ENCODE data around the gene SGSH.
"Not testable (repeated sequence)": the region's sequence is repeated elsewhere in the genome, so short reads cannot be mapped to it uniquely, and the experiment has no call there.

The SGSH gene
- total RNA-seq: 67.9 to 76.5 reads per million in 2 donors

DNA sequence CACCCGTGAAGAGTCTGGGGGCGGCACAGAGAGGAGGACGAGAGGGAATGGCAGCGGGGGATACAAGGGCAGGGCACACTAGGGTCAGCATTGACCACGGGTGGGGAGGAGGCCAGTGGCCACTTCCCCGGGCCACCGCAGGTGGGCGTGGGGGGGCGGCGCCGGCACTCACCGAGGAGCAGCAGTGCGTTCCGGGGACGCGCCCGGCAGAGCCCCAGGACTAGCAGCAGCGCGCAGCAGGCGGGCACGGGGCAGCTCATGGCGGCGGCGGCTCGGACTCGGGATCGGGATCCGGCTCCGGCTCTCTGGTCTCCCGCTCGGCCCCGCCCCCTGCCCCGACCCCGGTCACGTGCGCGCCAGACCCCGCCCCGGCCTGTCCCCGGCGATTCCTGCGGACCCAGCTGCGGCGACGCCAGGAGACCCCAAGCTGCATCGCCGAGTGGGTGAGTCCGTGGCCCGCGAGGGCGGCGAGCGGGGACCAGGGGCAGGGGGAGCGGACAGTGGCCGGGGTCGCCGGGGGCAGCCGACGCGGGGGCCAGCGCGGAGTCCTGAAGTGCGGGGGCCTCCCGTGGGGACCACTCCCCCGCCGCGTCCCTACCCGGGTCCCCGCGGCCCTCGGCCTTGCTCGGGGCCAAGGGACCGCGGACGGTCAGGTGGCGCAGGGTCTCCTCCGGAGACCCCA lies at the start of gene SGSH, which contains the start of gene SLC26A11:
SGSH (minus strand) TSS at position 280 of the 682 bp plus-strand sequence; CDS start at position 260, 20 bp downstream.
SLC26A11 (plus strand) TSS at position 374 of the 682 bp plus-strand sequence. CDS start 1,134 bp downstream, outside the sequence.
- peak; percentile 53 for DNase-seq

DNA sequence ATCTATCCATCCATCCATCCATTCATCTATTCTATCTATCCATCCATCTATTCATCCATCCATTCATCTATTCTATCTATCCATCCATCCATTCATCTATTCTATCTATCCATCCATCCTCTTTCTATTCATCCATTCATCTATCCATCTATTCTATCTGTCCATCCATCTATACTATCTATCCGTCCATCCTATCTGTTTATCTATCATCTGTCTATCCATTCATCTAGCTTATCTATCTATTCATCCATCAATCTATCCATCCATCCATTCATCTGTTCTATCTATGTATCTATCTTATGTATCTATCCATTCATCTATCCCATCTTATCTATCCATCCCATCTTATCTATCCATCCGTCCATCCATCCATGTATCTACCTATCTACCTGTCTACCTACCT lies 49.3 kb upstream of the SGSH start:
- no peak for DNase-seq

DNA sequence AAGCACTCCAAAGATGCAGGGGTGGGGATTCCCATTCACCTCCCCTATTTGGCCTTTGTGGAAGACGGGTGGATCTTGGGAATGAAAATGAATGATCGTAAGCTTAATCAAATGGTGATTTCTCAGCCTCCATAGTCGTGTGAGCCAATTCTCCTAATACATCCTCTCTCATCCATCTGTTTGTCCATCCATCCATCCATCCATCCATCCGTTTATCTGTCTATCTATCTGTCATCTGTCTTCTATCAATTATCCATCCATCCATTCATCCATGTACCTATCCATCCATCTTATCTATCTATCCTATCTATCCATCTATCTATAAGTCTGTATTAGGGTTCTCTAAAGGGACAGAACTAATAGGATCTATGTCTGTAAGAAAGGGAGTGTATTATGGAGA lies 48.3 kb upstream of the SGSH start:
- no peak for DNase-seq

DNA sequence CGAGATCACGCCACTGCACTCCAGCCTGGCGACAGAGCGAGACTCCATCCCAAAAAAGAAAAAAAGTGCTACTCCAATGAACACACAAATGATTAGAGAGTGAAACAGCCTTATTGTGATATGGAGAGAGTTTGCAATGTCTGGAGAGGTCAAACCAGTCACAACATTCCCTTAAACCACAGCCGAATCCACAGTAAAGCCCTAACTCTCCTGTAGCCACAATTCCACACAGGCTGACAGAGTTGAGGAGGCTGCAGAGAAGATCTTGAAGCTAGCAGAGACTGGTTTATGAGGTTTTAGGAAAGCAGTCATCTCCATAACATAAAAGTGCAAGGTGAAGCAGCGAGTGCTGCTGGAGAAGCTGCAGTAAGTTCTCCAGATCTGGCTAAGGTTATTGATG lies 47.3 kb upstream of the SGSH start:
- no peak for DNase-seq

DNA sequence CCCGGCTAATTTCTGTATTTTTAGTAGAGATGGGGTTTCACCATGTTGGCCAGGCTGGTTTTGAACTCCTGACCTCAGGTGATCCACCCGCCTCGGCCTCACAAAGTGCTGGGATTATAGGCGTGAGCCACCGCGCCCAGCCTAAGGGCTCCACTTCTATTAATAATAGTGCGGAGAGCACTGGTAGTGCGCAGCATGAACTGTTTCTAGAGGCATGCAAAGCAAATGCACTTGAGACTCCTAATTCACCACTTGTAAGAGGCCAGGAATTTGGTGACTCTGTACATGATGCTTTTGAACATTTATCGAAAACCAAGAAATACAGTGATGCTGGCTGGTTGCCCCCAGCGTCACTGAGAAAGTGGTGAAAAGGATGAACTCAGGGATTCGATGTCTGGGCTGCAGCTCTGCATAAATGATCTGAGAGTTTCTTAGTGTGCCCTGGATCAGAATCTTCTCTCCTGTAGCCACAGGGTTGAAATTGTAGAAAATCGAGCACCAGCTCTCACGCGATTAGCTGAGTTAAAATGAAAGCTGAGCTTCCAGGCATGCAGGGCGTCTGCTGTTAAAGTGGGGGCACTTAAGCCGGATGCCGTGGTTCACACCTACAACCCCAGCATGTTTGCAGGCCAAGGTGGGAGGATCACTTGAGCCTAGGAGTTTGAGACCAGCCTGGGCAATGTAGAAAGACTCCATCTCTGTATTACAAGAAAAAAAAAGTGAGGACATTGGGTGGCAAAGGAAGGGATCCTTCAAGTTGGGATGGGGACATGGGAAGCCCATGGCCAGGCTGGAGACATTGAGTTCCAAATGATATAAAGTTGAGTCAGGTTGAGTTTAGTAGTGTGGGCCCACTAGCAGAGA lies 45.3 kb upstream of the SGSH start:
- peak; percentile 47 for DNase-seq

GRCh38 chr17:80264205-80265075 lies 44.3 kb upstream of the SGSH start:
- DNase-seq: no peak

GRCh38 chr17:80263253-80264204 lies 43.4 kb upstream of the SGSH start:
- DNase-seq: peak; percentile 73

DNA sequence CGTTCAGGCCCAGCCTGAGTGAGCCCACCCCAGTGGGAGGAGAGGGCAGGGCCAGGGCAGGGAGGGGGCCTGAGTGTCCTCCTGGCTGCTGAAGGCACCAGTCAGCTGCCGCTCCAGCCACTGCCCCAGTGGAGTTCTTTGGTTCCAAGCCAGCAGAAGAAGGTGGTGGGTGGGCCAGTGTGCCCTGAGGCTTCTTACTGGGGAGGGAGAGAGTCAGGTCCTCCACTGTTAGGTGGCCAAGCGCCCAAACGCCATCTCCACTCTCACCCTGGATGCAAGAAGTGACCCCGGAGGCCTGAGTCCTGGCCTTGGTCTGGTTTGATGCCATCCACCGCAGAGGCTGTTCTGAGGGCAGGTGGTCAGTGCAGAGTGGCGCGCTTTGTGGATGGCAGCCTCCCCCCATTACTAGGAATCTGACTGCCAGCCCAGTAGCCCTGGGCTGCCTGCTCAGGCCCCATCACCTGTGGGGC lies 42.7 kb upstream of the SGSH start:
- DNase-seq: no peak

DNA sequence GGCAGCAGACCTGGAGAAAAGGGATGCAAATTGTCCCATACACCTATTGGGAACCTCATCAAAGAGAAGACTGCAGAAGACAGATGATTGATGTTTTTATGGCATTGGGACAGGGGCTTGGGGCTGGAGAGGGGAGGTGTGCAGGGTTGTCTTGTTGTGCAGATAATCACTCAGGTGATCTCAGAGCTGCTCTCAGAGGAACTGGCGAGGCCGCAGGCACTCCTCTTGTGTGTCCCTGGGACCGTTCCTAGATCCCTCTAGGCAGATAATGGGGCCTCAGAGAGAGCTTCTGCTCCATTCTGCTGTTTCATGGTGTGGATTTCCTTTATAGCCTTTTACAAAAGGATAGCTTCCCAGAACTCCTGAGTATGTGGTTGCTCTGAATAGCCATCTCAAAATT lies 42.2 kb upstream of the SGSH start:
- no peak for DNase-seq

DNA sequence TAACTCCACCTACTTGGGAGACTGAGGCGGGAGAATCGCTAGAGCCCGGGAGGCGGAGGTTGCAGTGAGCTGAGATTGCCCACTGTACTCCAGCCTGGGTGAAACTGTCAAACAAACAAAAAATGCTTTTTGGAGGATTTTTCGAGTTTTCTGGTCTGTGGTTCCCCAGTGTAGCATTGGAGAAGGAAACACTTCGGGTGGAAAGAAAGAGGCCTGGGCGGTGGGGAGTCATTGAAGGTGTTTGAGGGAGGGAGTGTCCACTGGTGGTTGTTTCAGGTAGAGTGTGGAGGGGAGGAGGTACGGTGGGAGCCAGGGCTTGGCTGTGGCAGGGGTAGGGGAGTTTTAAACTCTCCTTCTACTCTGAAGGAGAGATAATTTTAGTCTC lies 41.8 kb upstream of the SGSH start:
- DNase-seq: no peak

- DNase-seq: peak; percentile 47
Observed at GRCh38 chr17:80261159-80261894, 41.2 kb upstream of the SGSH start.

GRCh38 chr17:80260791-80261158 lies 40.6 kb upstream of the SGSH start, which contains the start of gene RNF213:
TSS of gene RNF213 (plus strand) at chr17:80260852. CDS start at chr17:80263682, 2,830 bp downstream.
- DNase-seq: peak; percentile 49

GRCh38 chr17:80260069-80260535 lies 40.0 kb upstream of the SGSH start:
- DNase-seq: peak; percentile 77

DNA sequence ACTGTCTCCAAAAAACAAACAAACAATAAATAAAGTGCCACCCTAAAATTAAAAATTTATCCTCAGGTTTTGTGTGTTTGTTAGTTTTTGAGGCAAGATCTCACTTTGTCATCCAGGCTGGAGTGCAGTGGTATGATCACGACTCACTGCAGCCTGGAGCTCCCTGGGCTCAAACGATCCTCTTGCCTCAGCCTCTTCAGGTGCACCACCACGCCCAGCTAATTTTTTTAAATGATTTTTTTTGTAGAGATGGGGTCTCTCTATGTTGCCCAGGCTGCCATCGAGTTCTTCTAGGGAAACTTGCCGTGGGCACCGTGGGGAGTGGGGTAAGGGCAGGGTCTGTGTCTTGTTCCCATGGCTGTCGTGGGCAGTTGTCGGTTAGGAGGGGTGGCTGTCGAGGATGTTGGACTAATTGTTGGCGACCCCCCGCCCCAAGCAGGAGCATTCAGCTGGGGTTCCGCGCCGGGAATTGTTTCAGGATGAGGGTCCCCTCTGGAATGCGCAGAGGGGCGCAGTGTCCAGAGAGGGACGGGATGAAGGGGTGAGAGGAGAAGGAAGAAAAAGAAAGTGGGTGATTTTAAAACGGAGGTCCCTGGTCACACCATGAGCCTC lies 39.4 kb upstream of the SGSH start:
- no peak for DNase-seq

GRCh38 chr17:80258296-80258695 lies 38.2 kb upstream of the SGSH start:
- DNase-seq: not testable (repeated sequence)

DNA sequence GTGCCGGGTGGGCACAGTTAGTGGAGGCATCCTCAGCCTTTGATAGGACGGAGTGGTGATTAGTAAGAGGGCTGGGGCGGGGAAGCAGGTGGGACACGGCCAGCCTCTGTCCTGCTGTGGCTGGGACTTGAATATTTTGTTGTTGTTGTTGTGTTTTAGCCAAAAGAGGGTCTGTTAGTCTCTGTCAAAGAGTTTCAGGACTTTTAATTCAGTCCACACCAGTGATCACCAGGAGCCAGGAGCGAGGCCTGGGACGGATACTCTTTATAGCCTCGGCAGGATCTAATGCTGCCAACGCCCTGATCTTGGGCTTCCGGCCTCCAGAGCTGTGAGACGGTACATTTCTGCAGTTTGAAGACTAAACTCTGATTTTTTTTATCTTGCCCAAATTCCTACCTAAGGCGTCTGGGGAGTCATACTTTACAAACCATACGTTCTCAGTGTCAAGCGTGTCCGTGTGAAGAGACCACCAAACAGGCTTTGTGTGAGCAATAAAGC lies 37.6 kb upstream of the SGSH start:
- no peak for DNase-seq

DNA sequence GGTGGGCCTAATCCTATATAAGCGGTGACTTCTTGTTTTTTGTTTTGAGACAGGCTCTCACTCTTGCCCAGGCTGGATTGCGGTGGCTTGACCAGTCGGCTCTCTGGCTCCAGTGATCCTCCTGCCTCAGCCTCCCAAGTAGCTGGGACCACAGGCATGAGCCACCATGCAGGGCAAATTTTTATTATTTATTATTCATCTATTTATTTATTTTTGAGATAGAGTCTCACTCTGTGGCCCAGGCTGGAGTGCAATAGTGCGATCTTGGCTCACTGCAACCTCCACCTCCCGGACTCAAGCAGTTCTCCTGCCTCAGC lies 35.9 kb upstream of the SGSH start:
- no peak for DNase-seq

- DNase-seq: no peak
Observed at GRCh38 chr17:80254396-80255251, 34.5 kb upstream of the SGSH start.
